ENCODE measurements around the gene NRG3.
"Not testable (repeated sequence)": the region's sequence is repeated elsewhere in the genome, so short reads cannot be mapped to it uniquely, and the experiment has no call there.

NRG3 gene

GRCh38 chr10:82625512-82626189 lies 750.7 kb downstream of the NRG3 start:
- DNase-seq = no peak

- no peak for DNase-seq
Measured at GRCh38 chr10:82628373-82628772, 753.4 kb downstream of the NRG3 start.

GRCh38 chr10:82643076-82643475 lies 768.1 kb downstream of the NRG3 start:
- no peak for DNase-seq

- DNase-seq = no peak
Measured at GRCh38 chr10:82643601-82644000, 768.6 kb downstream of the NRG3 start.

GRCh38 chr10:82645221-82645620 lies 770.2 kb downstream of the NRG3 start:
- no peak for DNase-seq

- no peak for DNase-seq
Measured at GRCh38 chr10:82653244-82654155, 778.5 kb downstream of the NRG3 start.

- DNase-seq = no peak
Measured at GRCh38 chr10:82660205-82660604, 785.2 kb downstream of the NRG3 start.

- DNase-seq = no peak
Measured at GRCh38 chr10:82660986-82661385, 786.0 kb downstream of the NRG3 start.

- DNase-seq = no peak
Measured at GRCh38 chr10:82661701-82662100, 786.7 kb downstream of the NRG3 start.

- DNase-seq = no peak
Measured at GRCh38 chr10:82668221-82668895, 793.4 kb downstream of the NRG3 start.

GRCh38 chr10:82674036-82674435 lies 799.0 kb downstream of the NRG3 start:
- no peak for DNase-seq

GRCh38 chr10:82677932-82678331 lies 802.9 kb downstream of the NRG3 start:
- not testable (repeated sequence) for DNase-seq

- DNase-seq = not testable (repeated sequence)
Measured at GRCh38 chr10:82678451-82678850, 803.5 kb downstream of the NRG3 start.

- no peak for DNase-seq
Measured at GRCh38 chr10:82680608-82681007, 805.6 kb downstream of the NRG3 start.

- no peak for DNase-seq
Measured at GRCh38 chr10:82683945-82684344, 809.0 kb downstream of the NRG3 start.

- no peak for DNase-seq
Measured at GRCh38 chr10:82685087-82685486, 810.1 kb downstream of the NRG3 start.

- DNase-seq = no peak
Measured at GRCh38 chr10:82691211-82691610, 816.2 kb downstream of the NRG3 start.

GRCh38 chr10:82692458-82692857 lies 817.5 kb downstream of the NRG3 start:
- DNase-seq = no peak

GRCh38 chr10:82721831-82722230 lies 846.8 kb downstream of the NRG3 start:
- DNase-seq = no peak

GRCh38 chr10:82722273-82722672 lies 847.3 kb downstream of the NRG3 start:
- no peak for DNase-seq

- no peak for DNase-seq
Measured at GRCh38 chr10:82736305-82736704, 861.3 kb downstream of the NRG3 start.

- DNase-seq = no peak
Measured at GRCh38 chr10:82737549-82737948, 862.6 kb downstream of the NRG3 start.

GRCh38 chr10:82738592-82738991 lies 863.6 kb downstream of the NRG3 start:
- DNase-seq = no peak

GRCh38 chr10:82742478-82742877 lies 867.5 kb downstream of the NRG3 start:
- DNase-seq = no peak

All from activated CD4-positive, alpha-beta T cell treated with anti-CD3 and anti-CD28 coated beads for 48 hours (primary cell).